Epithelial cell of proximal tubule (primary cell): Measurements from ENCODE around the gene RPUSD3. TPM values are rescaled to one million over a fixed set of nuclear protein-coding genes. Genes with fewer than 3 reads are reported as not detected.

Source experiments
- DNase-seq: peaks from one replicate; pipeline ENCODE4 v3.0.0-alpha.2; 2011; ENCODE audit warnings: low read depth
- H3K4me3 ChIP-seq: 2 replicates; pipeline ENCODE4 v1.5.1; 2011; ENCODE audit warnings: low read depth, mild to moderate bottlenecking, low read length
- CTCF ChIP-seq: conservative IDR thresholded peaks from 2 replicates; pipeline ENCODE4 v1.5.1; 2012; ENCODE audit warnings: low read depth, mild to moderate bottlenecking, low read length
- total RNA-seq: library from RNA; depleted of rRNA; stranded (reverse); fragments of >200 nt; gene quantifications from 2 replicates; pipeline ENCODE4 v1.2.3, GENCODE V29; 2015

Gene RPUSD3
- total RNA-seq, 1 donor from 2014 or later = 45.1 TPM

GRCh38 chr3:9841015-9841414 lies 2.8 kb downstream of the RPUSD3 start:
- H3K4me3 ChIP-seq = no peak overlapping the region
- no peak for DNase-seq
- no peak for TF ChIP-seq CTCF

DNA sequence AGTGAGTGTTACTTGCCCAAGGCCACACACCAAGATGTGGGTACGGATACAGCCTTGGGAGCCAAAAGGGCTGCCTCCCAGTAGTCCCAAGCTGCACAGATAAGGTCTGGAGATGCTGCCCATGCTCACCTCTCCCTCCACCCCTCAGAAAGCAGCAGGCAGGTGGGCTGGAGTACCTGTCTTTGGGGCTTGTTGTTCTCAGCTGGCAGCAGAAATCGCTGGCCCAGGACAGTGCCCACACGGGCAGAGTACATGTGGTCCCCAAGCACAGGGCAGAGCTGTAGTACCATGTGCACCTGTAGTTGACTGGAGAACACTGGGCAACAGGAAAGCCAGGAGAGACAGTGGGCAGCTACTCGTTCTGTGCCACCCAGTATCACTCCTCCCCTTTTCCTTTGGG lies 5.0 kb downstream of the RPUSD3 start:
- H3K4me3 ChIP-seq = no peak overlapping the region
- TF ChIP-seq CTCF = no peak
- no peak for DNase-seq

DNA sequence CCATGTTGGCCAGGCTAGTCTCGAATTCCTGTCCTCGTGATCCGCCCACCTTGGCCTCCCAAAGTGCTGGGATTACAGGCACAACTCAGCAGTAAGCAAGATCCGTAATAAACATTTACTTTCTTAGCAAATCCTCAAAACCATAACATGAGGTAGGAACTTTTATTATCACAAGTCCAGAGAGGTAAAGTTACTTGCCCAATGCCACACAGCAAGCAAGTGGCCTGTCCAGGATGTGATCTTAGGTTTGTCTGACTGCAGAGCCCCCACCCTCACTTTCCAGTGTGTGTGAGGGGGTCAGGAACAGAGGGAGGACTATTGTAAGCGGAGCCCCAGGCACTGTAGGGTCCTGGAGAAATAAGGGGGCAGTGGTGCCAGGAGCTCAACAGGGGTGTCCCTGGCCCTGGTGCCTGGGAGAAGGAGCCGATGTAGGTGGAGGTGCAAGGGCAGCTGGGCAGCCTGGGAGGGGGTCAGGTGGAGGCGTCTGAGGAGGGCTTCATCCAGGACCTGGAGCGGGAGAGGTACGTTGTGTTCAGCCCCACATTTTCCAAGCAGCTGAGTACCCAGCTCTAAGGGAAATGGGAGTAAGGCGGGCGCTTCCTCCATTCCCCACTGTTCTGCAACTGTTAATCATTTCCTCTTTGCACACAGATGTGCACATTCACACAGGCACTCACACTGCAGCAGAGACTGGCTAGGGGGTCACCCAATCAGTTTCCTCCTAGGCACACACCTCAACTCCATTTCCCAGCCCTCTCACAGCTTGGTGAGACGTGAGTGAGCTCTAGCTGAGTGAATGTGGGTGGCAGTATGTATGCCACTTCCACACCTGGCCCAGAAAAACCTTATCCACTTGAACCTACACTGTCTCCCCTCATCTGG lies 5.9 kb downstream of the RPUSD3 start:
- H3K4me3 ChIP-seq = no peak overlapping the region
- DNase-seq = no peak
- TF ChIP-seq CTCF = no peak

- TF ChIP-seq CTCF = no peak
- DNase-seq = no peak
- H3K4me3 ChIP-seq = no peak overlapping the region
Observed at GRCh38 chr3:9834520-9835380, 9.1 kb downstream of the RPUSD3 start.

DNA sequence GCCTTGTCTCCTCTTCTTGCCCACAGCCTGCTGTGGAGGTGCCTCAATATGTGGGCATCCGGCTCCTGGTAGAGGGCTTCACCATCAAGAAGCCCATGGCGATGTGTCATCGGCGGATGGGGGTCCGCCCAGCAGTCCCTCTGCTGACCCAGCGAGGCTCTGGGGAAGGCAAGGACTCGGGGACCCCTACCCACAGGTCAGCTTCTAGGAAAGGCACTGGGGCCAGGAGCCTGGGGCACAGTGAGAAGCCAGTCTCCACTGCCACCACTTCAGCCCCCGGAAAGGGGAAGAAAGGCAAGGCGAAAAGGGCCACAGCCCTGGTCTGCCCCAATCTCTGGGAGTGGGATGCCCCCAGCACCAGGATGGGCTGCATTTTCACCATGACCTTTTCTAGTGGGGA lies 10.7 kb downstream of the RPUSD3 start:
- H3K4me3 ChIP-seq = no peak overlapping the region
- no peak for TF ChIP-seq CTCF
- no peak for DNase-seq

DNA sequence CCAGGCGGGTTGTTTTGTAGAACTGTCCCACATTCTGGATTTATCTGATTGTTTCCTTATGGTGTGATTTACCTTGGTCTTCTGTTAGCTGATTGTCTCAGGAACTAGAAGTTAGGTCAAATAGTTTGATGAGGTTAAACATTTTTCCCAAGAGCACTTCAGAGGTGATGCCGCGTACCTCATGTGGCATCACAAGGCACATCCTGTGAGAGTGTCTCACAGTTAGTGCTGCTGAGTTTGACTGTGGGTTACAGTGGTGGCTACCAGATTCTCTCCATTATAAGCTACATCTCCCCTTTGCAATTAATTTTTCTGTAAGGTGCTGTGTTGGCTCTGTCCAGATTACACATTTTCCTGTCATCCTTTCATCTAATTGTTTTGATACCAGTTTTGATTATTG lies 12.6 kb downstream of the RPUSD3 start:
- H3K4me3 ChIP-seq = no peak overlapping the region
- no peak for TF ChIP-seq CTCF
- DNase-seq = no peak
